A204.1 (cell line): Measurements from ENCODE around the gene RAPGEF4.
"Not testable (repeated sequence)": the region's sequence is repeated elsewhere in the genome, so short reads cannot be mapped to it uniquely, and the experiment has no call there.

Source experiments
- FAIRE-seq: peaks from 2 replicates; lab custom pipeline; 2012; peaks lifted over from hg19 to GRCh38; lab: Jason Lieb, UNC

The RAPGEF4 gene

DNA sequence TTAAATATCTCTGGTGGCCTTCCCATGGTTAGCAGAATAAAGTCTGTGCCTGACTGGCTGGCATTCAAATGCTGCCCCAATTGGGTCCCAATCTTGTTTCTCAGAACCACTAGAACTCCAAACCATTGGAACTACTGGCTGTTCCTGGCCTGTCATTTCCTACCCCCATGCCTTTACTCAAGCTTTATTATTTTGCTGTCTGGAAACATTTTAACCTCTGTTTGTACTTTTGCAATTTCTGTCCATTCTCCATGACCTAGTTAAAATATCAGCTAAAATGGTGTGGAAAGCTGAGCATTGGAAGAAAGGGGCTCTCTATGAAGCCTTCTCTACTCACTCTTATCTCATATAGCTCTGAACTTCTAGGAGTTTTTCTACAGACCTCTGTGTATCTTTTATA is 38.7 kb downstream of the RAPGEF4 start:
- FAIRE-seq = no peak

DNA sequence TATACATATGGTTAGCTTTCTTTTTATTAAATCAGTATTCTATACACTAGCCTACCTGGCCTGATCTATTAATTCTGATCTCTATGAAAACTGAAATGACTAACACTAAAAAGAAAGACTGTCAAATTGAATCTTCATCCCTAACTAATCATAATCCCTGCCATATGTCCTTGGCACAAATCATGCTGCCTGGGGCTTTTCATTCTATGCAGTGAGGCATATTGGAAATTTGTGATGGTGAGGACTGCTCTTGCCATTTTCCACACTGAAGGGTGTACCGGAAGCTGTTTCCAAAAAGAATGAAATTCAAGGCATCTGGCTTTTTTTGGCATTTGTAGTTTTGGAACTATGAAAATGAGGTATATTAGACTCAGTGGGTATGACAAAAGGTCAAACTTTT is 39.7 kb downstream of the RAPGEF4 start:
- FAIRE-seq = no peak

DNA sequence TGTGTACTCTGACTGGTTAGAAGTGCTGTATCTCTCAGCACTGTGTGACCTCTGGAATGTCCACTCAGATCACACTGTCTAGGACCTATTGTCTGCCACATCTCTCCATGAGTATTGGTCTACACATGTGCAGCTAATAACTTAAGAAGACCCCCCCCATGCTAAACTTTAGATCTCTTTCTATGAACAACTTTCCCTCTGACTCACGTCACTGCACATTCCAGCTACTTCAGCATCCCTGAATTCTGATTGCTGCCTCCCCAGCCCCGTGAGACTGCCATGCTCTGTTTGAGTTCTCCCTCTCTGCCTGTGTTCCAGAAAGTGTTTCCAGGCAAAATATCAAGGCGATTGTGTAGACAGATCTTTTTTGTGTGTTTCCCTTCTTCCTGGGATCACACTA is 41.8 kb downstream of the RAPGEF4 start:
- FAIRE-seq = no peak

DNA sequence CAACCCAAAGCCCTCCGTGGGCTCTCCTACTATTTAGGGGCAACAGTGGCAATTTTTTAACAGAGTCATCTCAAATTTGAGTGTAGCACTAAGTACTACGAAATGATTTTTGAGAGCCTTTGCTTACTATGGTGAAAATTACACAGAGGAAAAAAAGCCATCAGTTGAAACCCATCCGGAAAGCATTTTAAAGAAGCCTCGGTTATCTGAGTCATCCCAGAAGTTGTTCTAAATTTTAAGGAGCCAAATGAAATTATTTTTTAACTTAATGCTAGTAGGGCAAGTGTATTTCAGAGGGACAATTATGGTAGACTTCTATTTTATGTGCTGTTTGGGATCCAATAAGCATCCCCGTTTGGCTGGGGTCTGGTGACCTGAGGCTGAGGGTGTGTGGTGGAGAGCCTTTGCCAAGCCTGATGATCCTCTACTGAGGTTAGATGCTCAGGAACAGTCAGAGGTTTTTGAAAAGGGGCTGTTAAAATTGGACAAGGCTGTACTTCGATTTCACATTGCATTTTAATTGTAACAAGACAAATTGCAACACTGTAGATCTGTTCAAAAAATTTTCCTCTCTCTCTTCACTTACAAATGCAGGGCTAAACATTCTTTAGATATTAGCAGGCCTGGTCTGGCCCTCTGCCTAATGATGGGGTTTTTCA is 47.0 kb downstream of the RAPGEF4 start:
- no peak for FAIRE-seq

DNA sequence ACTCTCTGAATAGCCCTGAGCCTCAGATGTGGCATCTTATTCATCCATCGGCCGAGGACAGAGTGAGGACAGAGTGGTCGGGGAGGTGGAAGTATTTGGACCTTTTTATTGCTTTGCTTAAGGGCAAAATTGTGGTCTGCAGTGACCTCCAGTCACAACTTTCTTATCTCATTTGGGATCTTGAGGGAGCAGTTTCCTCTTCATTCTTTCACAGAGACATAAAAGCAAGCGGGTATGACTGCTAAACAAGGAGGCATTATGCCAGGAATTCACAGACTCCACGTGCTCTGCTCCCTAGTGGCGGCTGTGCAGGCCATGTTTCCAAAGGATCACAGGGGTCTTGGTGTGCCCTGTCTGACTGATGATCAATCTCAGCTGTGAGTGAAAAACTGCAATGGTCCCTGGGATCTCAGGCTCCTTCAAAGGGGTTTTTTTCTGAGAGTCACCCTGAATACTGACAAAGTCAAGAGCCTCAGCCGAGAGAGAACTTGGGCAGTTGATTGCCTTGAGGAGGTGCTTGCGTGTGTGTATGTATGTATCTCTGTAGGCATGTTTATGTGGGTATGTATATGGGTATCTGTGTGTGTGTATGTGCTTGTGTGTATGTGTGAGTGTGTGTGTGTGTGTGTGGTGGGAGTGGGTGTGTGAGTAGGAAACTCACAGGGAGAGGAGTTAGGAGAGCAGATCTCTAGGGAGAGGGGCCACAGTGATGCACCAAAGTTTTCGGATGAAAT is 47.7 kb downstream of the RAPGEF4 start:
- no peak for FAIRE-seq

DNA sequence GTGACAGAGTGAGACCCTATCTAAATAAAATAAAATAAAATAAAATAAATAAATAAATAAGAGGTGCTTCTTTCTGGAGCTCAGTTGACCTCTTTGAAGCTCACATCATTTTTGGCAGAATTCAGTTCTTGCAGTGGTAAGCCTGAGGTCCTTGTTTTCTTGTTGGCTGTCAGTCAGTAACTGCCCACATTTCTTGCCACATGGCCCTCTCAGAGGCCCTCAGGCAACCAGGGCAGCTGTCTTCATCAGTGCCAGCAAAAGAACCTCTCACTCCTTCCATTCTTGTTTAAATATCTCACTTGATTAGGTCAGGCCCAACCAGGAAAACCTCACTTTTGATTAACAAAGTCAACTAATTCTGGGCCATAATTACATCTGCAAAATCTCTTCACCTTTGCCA is 53.2 kb downstream of the RAPGEF4 start:
- no peak for FAIRE-seq

DNA sequence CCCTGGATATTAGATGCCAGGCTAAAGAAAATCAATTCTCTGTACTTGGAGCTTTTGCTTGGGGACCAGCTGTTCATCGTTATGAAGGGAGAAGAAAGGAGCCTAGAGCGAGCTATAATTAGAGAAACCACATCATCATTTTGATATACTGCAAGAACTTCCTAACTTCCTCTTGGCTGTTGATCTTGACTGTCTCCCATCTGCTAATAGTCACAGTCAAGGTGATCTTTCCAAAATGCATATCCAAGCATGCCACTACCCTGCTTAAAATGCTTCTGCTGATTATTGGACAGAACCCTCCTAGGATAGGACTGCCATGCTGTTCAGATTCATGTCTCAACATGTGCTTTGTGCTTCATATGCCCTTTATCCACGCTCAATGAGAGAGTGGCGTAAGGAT is 54.8 kb downstream of the RAPGEF4 start:
- FAIRE-seq = no peak

DNA sequence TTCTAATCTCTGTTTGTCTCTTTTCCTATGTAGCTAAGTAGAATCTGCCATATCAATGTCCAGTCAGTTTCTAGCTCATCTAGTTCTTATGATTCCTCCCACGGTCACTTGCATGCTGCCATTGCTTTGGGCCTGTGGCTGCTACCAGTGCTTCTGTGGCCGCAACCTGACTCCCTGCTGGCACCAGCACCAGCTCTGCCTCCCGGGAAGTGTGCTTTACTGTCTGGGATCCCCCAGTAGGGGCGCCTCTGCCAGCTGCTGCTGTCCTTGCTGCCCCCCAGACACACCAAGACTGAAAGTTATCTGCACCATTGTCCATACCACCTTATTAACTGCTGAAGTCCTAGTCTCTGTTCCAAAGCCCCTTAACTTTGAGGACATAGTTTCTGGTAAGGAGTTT is 56.3 kb downstream of the RAPGEF4 start:
- FAIRE-seq = no peak

DNA sequence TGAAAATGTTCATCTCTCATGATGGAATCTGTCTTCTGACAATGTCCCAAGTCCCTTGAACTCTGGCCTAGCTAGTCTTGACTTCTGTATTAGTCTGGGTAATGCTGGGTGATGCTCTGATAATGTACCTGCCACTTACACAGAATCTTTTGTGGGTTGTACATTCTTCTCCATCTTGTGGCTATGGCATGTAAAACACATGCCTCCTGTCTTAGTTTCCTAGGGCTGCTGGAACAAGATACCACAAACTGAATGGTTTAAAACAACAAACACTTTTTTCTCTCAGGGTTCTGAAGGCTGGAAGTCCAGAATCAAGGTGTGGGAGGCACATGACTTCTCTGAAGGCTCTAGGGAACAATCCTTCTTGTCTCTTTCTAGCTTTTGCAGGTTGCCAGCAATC is 57.1 kb downstream of the RAPGEF4 start:
- FAIRE-seq = no peak

DNA sequence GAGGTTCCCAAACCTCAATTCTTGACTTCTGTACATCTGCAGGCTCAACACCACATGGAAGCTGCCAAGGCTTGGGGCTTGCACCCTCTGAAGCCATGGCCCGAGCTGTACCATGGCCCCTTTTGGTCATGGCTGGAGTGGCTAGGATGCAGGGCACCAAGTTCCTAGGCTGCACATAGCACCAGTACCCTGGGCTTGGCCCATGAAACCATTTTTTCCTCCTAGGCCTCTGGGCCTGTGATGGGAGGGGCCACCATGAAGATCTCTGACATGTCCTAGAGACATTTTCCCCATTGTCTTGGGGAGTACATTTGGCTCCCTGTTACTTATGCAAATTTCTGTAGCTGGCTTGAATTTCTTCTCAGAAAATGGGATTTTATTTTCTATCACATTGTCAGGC is 67.7 kb downstream of the RAPGEF4 start:
- FAIRE-seq = not testable (repeated sequence)

DNA sequence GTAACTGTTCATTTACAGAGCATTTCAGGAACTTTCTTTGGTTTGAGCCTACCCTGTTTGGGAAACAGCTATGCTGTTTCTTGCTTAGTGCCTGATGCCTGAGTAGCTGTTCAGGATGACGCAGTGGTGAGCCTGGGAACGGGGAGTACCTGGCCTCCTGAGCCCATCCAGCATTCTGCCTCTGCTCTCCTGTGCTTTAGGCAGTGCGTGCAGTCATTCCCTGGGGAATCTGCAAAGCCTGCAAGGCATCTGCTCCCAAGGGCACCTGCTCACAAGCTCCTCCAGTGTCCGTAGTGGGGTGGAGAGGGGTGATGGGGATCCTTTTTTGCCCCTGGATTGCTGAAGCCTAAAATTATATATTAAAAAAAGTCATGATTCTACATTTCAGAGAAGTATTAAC is 68.8 kb downstream of the RAPGEF4 start:
- no peak for FAIRE-seq

DNA sequence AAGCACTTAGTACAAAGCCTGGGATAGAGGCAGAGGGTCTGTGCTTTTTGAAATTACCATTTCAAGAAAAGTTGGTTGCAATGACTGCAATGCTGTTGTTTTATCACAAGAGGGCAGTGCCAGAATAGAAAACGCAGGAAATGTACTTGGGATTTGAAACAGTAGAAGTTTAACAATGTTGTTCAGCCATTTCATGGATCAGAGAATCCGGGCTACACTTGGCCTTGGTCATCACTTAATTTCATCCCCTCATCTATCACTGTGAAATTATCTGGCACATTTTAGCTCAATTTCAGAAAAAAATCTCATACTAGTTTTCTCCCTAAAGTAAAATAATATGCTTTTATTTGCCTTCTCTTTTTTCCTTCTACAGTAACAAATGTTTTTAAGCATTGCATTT is 70.8 kb downstream of the RAPGEF4 start:
- FAIRE-seq = peak; percentile 81

DNA sequence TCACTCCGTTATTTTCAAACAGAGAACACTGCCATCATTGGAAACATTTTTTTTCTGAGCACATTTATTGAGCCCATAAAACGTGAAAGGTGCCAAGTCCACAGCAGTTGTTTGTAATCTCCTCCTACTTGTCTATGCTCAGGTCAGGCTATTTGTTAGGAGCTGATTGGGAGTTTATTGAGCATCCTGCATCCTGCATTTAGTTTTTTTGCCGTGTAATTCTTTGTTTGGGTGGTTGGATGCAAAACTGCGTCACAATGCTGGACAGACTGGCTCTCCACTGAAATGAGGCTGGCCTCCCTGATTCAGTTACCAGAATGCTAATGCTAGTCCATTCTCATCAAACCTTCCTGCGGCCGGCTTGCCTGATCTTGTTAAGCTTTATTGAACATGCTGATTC is 71.4 kb downstream of the RAPGEF4 start:
- no peak for FAIRE-seq

DNA sequence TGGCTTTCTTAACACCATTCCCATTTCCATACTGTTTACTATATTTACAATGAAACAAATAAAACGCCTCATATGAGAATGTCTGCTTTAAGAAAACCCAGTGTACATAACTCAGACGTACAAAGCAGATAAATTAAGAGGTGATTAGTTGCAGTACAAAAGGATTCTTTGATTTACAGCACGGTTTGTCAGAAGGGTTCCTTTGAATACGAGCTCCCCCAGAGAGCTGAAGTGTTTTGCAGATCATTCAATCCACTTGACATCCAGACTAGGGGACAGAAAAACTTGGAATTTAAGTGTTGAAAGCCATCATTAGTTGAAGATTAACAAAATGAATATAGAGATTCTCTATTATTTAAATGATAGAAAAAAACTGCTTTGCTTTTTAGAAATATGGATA is 72.5 kb downstream of the RAPGEF4 start:
- FAIRE-seq = no peak

DNA sequence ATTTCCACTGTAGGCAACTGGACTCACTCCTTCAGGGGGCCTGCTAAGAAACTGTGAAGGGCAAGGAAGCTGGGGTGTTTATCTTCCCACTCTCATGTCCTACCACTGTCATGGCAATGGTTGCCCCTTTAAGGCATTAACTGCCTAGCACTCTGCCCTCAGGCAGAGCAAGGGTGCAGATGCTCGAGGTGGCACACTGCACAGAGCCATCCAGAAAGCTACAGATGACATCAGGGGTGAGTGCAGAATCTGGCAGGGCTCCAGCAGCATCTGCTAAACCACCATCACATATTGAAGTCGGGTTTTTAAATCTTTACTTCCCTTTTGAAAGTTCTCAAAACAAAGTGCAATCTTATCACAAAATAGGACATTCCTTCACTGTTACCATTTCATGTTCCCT is 75.4 kb downstream of the RAPGEF4 start:
- FAIRE-seq = no peak

DNA sequence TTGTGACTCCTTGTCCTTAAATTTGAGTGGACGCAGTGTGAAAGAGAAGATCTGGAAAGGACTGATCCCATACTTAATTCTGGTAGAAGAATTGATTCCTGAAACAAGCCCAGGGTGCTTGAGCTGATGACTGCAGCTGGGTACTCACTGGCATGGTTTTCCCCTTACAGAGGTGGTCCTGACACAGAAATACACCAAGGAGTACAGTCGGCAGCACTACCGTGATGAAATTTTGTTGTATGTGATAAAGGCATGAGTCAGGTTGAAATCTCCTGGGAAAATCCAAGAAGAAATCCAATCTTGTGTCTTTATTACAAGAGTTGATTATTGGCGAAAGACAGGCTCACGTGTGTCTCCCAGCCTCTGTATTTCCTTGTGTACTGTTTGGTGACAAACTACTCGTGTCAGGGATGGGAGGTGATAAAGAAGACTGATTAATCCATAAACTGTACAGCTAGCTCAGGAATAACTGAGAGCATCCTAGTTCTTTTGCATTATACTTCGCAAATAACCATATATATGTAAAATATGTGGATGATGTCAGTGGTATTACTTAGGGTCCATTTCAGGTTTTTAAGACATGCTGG is 76.6 kb downstream of the RAPGEF4 start:
- no peak for FAIRE-seq

DNA sequence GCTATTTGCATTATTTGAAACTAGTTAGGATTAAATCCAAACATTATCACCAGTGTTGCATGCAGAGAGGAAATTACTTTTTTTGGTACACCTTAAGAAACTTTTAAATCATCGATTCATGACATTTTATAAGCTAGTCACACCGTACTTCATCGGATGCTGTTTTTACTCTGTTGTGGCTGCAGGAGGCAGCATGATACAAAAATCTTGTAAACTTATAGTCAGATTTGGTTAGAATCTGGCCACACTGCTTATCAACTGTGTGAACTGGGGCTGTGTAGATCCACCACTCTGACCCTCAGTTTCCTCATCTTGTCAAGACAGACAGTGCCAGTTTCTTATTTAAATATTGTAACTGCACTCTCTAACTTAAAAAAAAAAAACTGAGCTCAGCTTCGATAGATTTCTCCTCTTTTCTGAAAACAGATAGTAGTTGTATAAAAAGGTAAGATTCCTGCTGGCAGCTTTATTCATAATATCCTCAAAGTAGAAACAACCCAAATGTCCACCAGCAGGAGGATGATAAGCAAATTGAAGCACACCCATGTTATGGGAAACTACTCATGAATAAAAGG is 77.8 kb downstream of the RAPGEF4 start:
- FAIRE-seq = peak; percentile 11

DNA sequence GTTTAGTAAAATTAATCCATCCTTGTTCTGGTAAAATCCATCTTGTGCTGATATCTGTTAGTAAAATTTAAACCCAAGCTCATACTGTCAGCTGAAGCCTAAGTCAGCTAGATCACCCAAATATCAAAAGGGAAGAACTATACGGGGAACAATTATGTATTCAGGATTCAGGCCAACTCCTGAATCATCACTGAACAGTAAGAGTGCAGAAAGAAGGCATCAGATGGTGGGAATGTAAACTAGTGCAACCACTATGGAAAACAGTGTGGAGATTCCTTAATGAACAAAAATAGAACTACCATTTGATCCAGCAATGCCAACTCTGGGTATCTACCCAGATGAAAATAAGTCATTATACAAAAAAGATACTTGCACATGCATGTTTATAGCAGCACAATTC is 81.8 kb downstream of the RAPGEF4 start:
- no peak for FAIRE-seq

DNA sequence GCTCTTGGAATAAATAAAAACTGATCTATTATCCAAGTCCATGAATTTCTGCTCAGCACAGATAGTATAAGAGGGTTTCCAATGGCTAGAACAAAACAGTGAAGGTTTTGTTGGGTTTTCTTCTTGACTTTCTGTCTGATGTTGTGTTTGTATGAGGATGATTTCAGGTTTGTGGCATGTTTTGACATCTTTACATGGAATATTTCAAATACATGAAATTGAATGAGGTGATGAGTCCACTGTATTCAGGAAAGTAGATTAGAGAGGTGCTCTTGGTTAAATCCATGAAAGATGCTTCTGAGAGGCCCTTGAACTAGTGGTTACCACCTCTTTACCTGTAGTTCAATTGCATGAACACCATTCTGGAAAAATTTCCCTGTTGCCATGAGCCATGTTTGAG is 84.3 kb downstream of the RAPGEF4 start:
- no peak for FAIRE-seq

DNA sequence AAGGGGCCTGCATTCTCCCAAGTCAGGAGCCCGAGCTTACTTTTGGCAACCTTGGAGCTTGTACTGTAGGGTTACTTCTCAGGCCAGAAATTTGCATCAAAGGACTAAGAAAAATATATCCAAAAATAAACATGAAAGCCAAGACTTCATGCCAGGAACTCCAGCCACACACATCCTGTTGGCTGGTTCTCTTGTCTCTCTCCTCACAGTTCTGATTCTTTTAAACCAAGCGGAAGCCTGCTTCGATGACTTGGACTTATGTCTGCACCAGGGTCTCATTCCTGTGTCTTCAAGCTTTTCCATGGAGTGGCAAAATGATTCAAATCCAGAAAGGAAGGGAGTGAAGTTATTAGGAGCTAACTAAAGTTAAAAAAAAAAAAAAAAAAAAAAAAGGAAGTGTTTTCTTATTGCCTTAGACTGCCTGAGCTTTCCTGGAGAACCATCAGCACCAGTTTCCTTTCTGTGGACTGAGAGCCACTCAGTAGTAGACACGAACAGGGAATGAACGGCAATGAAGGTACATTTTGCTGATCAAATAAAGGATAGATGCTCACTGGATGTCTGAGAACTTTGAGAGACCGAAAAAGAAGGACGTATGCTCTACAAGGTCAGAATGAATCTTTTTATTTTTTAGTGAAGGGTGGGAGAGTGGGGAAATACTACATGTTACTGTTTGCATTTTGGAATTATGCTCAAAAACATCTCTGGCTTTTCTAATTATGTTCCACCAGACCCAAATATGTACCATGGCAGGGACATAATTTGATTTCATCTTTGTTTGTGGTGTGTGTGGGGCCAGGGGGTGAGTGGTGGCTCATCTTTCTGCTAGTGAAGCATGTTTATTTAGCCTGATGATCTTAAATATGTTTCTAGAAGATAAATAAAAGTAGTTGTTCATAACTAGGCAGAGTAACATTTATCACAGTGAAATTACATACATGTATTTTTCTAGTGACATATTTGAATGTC is 86.0 kb downstream of the RAPGEF4 start:
- no peak for FAIRE-seq

DNA sequence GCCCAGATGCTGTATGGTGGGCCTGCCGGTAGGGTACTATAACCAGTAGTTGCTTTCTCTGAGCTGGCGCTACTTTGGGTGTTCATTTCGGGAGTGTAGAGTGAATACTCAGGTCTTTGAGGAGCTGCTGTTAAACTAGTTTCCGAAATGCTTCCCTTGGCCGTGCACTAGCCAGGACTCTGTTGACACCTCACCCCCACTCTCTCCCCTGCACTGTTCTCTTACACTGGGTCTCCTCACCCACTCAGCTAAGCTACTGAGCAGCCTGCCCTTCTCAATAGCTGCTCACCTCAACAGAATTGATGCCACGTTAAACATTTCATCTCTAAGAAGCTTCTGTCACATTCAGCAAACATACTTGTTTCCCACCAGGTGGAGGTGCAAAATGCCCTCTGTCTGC is 86.9 kb downstream of the RAPGEF4 start:
- FAIRE-seq = no peak

DNA sequence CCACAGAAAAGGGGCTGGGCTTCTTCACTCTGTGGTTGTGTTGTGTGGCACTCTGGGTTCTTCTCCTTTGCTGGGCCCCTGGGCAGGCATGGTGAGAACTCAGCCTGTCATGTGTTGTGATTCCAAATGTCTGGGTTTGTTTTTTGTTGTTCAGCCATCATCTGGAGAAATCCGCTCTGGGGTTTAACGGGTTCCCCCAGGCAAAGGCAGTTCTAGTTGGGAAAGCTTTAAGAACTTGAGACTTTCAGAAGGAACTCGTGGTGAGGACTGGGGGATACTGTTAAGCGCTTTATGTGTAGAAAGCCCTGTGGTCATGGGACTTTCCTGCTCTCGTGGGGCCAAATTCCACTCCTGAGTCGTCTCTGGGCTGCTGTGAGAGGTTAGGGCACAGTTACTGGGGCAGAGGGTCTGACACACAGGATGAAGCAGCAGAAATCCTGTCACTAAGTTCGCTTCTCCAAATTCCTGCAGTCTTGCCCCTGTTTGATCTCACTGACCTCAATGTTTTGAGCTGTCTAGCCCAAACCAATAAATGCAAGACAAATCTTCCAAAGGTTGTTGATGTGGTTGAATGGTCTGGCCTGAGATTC is 87.7 kb downstream of the RAPGEF4 start:
- FAIRE-seq = no peak
